ENCODE data around the gene CSNK2A2.

GRCh38 chr16:58116081-58116480, 81.8 kb downstream of the CSNK2A2 start:
- no peak for TF ChIP-seq CTCF (IDR thresholded peaks at IDR 0.05)
- TF ChIP-seq POLR2A (IDR thresholded peaks at IDR 0.05), result no peak
- no peak for TF ChIP-seq POLR2AphosphoS5 (IDR thresholded peaks at IDR 0.05)
